Uterus (tissue), 2 donors: ENCODE results near the gene OBP2A.

Experiments
- CTCF ChIP-seq, 4 experiments: fragments of 200-600 bp in 2 of 4; fragments of 450-650 bp in 2 of 4; sonication (generic) in 2 of 4; IDR thresholded peaks; one replicate each; pipeline ENCODE4 v1.5.1; 2016 to 2019; ENCODE audit warnings: antibody characterized with exemption in 4 of 4, mild to moderate bottlenecking in 2 of 4, moderate library complexity in 1 of 4
- POLR2A ChIP-seq, 2 donors: fragments of 450-650 bp; IDR thresholded peaks; one replicate each; pipeline ENCODE4 v1.6.1; 2016; ENCODE audit warnings: antibody characterized with exemption in 2 of 2, mild to moderate bottlenecking in 1 of 2, moderate library complexity in 1 of 2

- TF ChIP-seq CTCF (IDR thresholded peaks at IDR 0.05) (no peak), POLR2A (IDR thresholded peaks at IDR 0.05) (no peak)
Measured at GRCh38 chr9:135501261-135502167, 44.4 kb upstream of the OBP2A start.
